ENCODE results near the gene TMTC4.

GRCh38 chr13:100710176-100710575 is 35.6 kb upstream of the TMTC4 start:
- TF ChIP-seq POLR2A (IDR thresholded peaks at IDR 0.05; ENCODE audit: low read depth, low read length) (no peak), TAF1 (IDR thresholded peaks at IDR 0.05; ENCODE audit: borderline replicate concordance, low read depth, low read length) (no peak)

Data from GM12892 (cell line).